ENCODE data around the gene ZNF423.

The ZNF423 gene

GRCh38 chr16:49491106-49491670, 364.7 kb downstream of the ZNF423 start:
- H3K27ac ChIP-seq = no peak overlapping the region
- no peak for TF ChIP-seq CTCF (conservative IDR thresholded peaks at IDR 0.05)

- no peak for TF ChIP-seq CTCF (conservative IDR thresholded peaks at IDR 0.05)
- H3K27ac ChIP-seq = no peak overlapping the region
Observed at GRCh38 chr16:49490321-49490705, 365.6 kb downstream of the ZNF423 start.

- TF ChIP-seq CTCF (conservative IDR thresholded peaks at IDR 0.05) = no peak
- H3K27ac ChIP-seq = no peak overlapping the region
Observed at GRCh38 chr16:49489686-49490320, 366.1 kb downstream of the ZNF423 start.

- no peak overlapping the region for H3K27ac ChIP-seq
- TF ChIP-seq CTCF (conservative IDR thresholded peaks at IDR 0.05) = no peak
Observed at GRCh38 chr16:49488740-49489525, 367.0 kb downstream of the ZNF423 start.

GRCh38 chr16:49488336-49488735, 367.6 kb downstream of the ZNF423 start:
- H3K27ac ChIP-seq = no peak overlapping the region
- no peak for TF ChIP-seq CTCF (conservative IDR thresholded peaks at IDR 0.05)

GRCh38 chr16:49487746-49488145, 368.2 kb downstream of the ZNF423 start:
- H3K27ac ChIP-seq = no peak overlapping the region

More at GRCh38 chr16:49487746-49488145, 368.2 kb downstream of the ZNF423 start:
- TF ChIP-seq CTCF (conservative IDR thresholded peaks at IDR 0.05) = no peak

Measured in VCaP (cell line).